Tibial artery (tissue), 4 donors: ENCODE measurements around the gene PLAAT4.
"Not testable (repeated sequence)": the region's sequence is repeated elsewhere in the genome, so short reads cannot be mapped to it uniquely, and the experiment has no call there.

Experiments used
- DNase-seq, 2 donors: peaks; one replicate each; pipeline ENCODE4 v3.0.0-alpha.2; 2019
- H3K27ac ChIP-seq, 2 donors: fragments of 200-600 bp; sonication (generic) in 1 of 2; 1 replicate in 1 of 2; 2 replicates in 1 of 2; pipeline ENCODE4 v1.5.1; 2018 to 2019; ENCODE audit warnings: mild to moderate bottlenecking in 1 of 2
- H3K27me3 ChIP-seq, 2 donors: fragments of 200-600 bp; sonication (generic) in 1 of 2; one replicate each; pipeline versions ENCODE4 v1.5.1 to v1.6.0; 2016 to 2019
- H3K36me3 ChIP-seq, 3 donors: fragments of 200-600 bp; sonication (generic) in 2 of 3; one replicate each; pipeline ENCODE4 v1.5.1; 2016 to 2019; ENCODE audit warnings: mild to moderate bottlenecking in 2 of 3
- H3K4me1 ChIP-seq, 4 donors: fragments of 200-600 bp; sonication (generic) in 2 of 4; 1 replicate in 3 of 4; 2 replicates in 1 of 4; pipeline ENCODE4 v1.5.1; 2016 to 2019
- H3K4me3 ChIP-seq, 2 donors: fragments of 200-600 bp; sonication (generic) in 1 of 2; 1 replicate in 1 of 2; 2 replicates in 1 of 2; pipeline ENCODE4 v1.5.1; 2018 to 2019; ENCODE audit warnings: mild to moderate bottlenecking in 2 of 2
- H3K9me3 ChIP-seq, 3 donors: fragments of 200-600 bp; sonication (generic) in 1 of 3; one replicate each; pipeline ENCODE4 v1.5.1; 2016 to 2019
- intact Hi-C: fragments of 100-400 bp; cut with DNase I; formaldehyde crosslinking; loops from one replicate; pipeline ENCODE4 v1.15.0; 2023; ENCODE audit warnings: low total_unique reads
- TF ChIP-seq, protein P1 (sequence below), 2 experiments: fragments of 200-600 bp in 1 of 2; fragments of 450-650 bp in 1 of 2; IDR thresholded peaks; one replicate each; pipeline ENCODE4 v1.5.1; 2017 to 2019; ENCODE audit warnings: antibody characterized with exemption in 2 of 2, mild to moderate bottlenecking in 1 of 2, moderate library complexity in 1 of 2

Gene PLAAT4

DNA sequence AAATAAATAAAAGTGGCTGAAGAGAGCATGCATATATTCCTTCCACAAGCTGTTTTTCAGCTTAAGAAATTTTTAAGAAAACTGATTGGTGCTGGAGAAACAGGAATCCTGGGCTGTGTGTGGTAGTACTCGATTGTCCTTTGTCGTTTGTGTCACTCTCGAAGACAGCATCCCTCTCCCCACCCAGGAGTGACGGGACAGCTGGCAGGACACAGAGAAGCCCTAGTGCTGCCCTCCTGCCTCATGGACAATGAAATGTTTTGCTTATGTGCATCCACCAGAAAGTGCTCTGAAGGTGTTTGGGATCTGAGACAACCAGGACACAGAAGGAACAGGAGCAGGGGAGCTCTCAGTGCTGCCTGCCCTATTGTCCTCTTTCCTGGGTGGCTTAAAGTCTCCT, 12.8 kb downstream of the PLAAT4 start:
- Histone ChIP-seq H3K9me3 (no peaks in the 10 kb centered on the region), H3K27me3 (no peaks in the 10 kb centered on the region), H3K4me3 (no peak overlapping the region), H3K36me3 (peaks cover 0 to 14% (median 0%) of the 10 kb centered on the region in 3 donors), H3K27ac (no peak overlapping the region), H3K4me1 (no peaks in the 10 kb centered on the region)
- intact Hi-C loops = no loop called here
- TF ChIP-seq, protein P1, sequence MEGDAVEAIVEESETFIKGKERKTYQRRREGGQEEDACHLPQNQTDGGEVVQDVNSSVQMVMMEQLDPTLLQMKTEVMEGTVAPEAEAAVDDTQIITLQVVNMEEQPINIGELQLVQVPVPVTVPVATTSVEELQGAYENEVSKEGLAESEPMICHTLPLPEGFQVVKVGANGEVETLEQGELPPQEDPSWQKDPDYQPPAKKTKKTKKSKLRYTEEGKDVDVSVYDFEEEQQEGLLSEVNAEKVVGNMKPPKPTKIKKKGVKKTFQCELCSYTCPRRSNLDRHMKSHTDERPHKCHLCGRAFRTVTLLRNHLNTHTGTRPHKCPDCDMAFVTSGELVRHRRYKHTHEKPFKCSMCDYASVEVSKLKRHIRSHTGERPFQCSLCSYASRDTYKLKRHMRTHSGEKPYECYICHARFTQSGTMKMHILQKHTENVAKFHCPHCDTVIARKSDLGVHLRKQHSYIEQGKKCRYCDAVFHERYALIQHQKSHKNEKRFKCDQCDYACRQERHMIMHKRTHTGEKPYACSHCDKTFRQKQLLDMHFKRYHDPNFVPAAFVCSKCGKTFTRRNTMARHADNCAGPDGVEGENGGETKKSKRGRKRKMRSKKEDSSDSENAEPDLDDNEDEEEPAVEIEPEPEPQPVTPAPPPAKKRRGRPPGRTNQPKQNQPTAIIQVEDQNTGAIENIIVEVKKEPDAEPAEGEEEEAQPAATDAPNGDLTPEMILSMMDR (IDR thresholded peaks at IDR 0.05) = no peak
- DNase-seq = no peak

DNA sequence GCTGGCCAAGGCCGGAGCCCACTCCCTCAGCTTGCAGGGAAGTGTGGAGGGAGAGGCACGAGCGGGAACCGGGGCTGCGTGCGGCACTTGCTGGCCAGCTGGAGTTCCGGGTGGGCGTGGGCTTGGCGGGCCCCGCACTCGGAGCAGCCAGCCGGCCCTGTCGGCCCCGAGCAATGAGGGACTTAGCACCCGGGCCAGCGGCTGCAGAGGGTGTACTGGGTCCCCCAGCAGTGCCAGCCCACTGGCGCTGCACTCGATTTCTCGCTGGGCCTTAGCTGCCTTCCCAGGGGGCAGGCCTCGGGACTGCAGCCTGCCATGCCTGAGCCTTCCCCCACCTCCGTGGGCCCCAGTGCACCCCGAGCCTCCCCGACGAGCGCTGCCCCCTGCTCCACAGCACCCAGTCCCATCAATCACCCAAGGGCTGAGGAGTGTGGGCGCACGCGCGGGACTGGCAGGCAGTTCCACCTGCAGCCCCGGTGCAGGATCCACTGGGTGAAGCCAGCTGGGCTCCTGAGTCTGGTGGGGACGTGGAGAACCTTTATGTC, 13.6 kb downstream of the PLAAT4 start:
- H3K4me3 ChIP-seq, H3K27ac ChIP-seq, H3K4me1 ChIP-seq, DNase-seq, intact Hi-C loops, H3K9me3 ChIP-seq, H3K36me3 ChIP-seq, H3K27me3 ChIP-seq: not testable (repeated sequence)

DNA sequence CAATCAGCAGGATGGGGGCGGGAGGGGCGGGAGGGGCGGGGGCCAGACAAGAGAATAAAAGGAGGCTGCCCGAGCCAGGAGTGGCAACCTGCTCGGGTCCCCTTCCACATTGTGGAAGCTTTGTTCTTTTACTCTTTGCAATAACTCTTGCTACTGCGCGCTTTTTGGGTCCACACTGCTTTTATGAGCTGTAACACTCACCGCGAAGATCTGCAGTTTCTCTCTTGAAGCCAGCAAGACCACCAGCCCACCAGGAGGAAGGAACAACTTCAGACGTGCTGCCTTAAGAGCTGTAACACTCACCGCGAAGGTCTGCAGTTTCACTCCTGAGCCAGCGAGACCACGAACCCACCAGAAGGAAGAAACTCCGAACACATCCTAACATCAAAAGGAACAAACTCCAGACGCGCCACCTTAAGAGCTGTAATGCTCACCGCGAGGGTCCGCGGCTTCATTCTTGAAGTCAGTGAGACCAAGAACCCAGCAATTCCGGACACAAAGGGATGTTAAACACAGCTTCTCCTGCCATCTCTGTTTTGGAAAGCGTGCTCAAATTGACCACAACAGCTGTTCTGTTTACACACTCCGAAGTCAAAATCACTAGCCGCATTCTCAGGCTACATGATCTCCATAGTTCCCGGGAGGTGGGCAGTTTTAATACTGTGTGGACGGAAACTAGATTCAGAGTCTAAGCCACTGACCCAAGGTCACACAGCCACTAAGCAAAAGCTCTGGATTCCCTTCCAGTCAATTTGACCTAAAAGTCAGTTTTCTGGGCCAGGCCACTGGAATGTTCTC, 14.7 kb downstream of the PLAAT4 start:
- Histone ChIP-seq H3K4me3 (no peak overlapping the region), H3K27me3 (no peaks in the 10 kb centered on the region), H3K36me3 (peaks cover 0 to 4% (median 0%) of the 10 kb centered on the region in 3 donors), H3K27ac (no peak overlapping the region), H3K4me1 (no peaks in the 10 kb centered on the region), H3K9me3 (no peaks in the 10 kb centered on the region)
- intact Hi-C loops = no loop called here
- TF ChIP-seq, protein P1 (IDR thresholded peaks at IDR 0.05) = no peak
- DNase-seq = no peak

DNA sequence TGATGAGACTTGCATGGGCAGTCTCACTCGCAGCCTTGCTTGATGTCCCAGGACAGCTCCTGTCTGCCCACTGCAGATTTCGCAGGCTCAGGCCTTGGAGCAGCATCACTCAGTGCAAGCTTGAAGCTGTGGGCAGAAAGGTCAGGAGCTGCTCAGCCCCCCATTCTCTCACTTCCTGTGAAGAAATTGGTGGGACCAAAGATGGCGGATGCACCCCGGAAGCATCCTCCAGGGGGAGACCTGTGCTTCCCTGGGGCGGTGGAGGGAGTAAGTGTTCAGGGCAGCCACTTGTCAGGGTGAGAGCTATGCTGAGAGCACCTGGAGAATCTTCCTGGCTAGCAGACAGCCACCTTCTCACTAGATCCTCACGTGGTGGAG, 15.3 kb downstream of the PLAAT4 start:
- intact Hi-C loops = no loop called here

DNA sequence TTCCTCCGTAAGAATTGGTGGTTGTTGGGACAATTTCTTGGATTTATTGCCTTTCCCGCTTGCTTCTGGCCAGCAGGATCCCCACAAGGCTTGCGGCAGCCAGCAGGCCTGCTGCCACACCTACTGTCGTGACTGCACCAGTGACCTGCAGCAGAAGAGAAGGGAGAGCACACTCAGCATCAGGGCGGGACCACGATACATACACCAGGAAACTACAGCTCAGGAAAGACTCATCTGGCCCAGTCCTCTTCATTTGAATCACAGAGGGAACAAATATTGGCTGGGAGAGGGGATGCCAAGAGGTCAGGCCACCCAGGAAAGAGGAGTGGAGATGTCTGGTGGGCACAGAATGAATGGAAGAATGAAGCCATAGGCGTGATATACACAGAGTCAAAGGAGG, 16.3 kb downstream of the PLAAT4 start:
- Histone ChIP-seq H3K27me3 (no peaks in the 10 kb centered on the region), H3K36me3 (no peaks in the 10 kb centered on the region), H3K9me3 (no peaks in the 10 kb centered on the region), H3K4me1 (no peaks in the 10 kb centered on the region), H3K27ac (no peak overlapping the region), H3K4me3 (no peak overlapping the region)
- TF ChIP-seq, protein P1 (IDR thresholded peaks at IDR 0.05) = no peak
- DNase-seq = no peak
- intact Hi-C loops = no loop called here

More for the DNA sequence above, 15.3 kb downstream of the PLAAT4 start:
- no peaks in the 10 kb centered on the region for H3K9me3 ChIP-seq
- no peak overlapping the region for H3K27ac ChIP-seq
- H3K36me3 ChIP-seq = peaks cover 0 to under 1% (median 0%) of the 10 kb centered on the region in 3 donors
- H3K4me3 ChIP-seq = no peak overlapping the region
- TF ChIP-seq, protein P1 (IDR thresholded peaks at IDR 0.05) = no peak
- no peak for DNase-seq
- no peaks in the 10 kb centered on the region for H3K27me3 ChIP-seq
- no peaks in the 10 kb centered on the region for H3K4me1 ChIP-seq

DNA sequence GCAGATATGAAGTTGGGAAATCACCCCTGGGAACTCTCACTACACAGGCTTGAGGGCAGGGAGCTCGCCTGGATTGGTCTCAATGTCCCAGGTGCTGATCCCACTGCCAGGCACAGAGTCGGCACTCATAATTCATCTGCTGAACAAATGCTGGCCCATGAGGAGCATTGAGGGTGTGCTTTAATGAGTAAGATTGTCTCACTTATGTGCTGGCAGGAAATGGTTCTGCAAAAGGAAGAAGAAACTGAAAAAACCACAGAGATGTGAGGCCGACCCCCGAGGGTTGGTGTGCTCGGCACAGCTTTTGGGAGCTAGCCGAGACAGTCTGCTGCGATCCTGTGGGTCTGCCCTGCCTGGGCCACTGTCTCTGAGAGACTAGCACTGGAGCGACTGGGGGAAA, 17.2 kb downstream of the PLAAT4 start:
- intact Hi-C loops = no loop called here
- Histone ChIP-seq H3K36me3 (no peaks in the 10 kb centered on the region), H3K4me1 (no peaks in the 10 kb centered on the region), H3K27me3 (no peaks in the 10 kb centered on the region), H3K27ac (no peak overlapping the region), H3K9me3 (no peaks in the 10 kb centered on the region), H3K4me3 (no peak overlapping the region)
- no peak for DNase-seq
- TF ChIP-seq, protein P1 (IDR thresholded peaks at IDR 0.05) = no peak
